GM20000 (cell line): ENCODE measurements around the gene DYNC1I2.

ENCODE experiments used
- DNase-seq: peaks from one replicate; pipeline ENCODE4 v3.0.0; 2012; ENCODE audit warnings: low spot score
- CTCF ChIP-seq: IDR thresholded peaks from 2 replicates; pipeline ENCODE4 v1.5.1; 2012; ENCODE audit warnings: mild to moderate bottlenecking, control low read depth; ENCODE audit errors: extremely low read depth, missing control alignments

Gene DYNC1I2

GRCh38 chr2:171702781-171703556, 15.7 kb downstream of the DYNC1I2 start:
- no peak for DNase-seq
- TF ChIP-seq CTCF = no peak

GRCh38 chr2:171703574-171704347, 16.5 kb downstream of the DYNC1I2 start:
- DNase-seq = peak; percentile 32
- TF ChIP-seq CTCF = peak; percentile 13

- no peak for TF ChIP-seq CTCF
- no peak for DNase-seq
These were observed 19.0 kb downstream of the DYNC1I2 start for GRCh38 chr2:171706152-171706803.

- no peak for TF ChIP-seq CTCF
- DNase-seq = no peak
These were observed 20.5 kb downstream of the DYNC1I2 start for GRCh38 chr2:171707752-171708151.

GRCh38 chr2:171709011-171709685, 21.9 kb downstream of the DYNC1I2 start:
- DNase-seq = no peak
- TF ChIP-seq CTCF = no peak

GRCh38 chr2:171711351-171711750, 24.1 kb downstream of the DYNC1I2 start:
- TF ChIP-seq CTCF = no peak

GRCh38 chr2:171712051-171712450, 24.8 kb downstream of the DYNC1I2 start:
- no peak for DNase-seq
- no peak for TF ChIP-seq CTCF

More at GRCh38 chr2:171711351-171711750, 24.1 kb downstream of the DYNC1I2 start:
- DNase-seq = no peak
